CD14-positive monocyte (primary cell): Measurements from ENCODE around the gene IGDCC3. TPM values are rescaled to one million over a fixed set of nuclear protein-coding genes. Genes with fewer than 3 reads are reported as not detected.

Experiments
- DNase-seq, 3 donors: peaks; one replicate each; pipeline ENCODE4 v3.0.0-alpha.2; 2011 to 2022
- H2AFZ ChIP-seq: 2 replicates; pipeline ENCODE4 v1.6.0; 2012; ENCODE audit warnings: mild to moderate bottlenecking, low read depth, low read length, inconsistent platforms; ENCODE audit not compliant: insufficient read depth, poor library complexity, severe bottlenecking
- H3K27ac ChIP-seq, 2 donors: 1 replicate in 1 of 2; 2 replicates in 1 of 2; pipeline ENCODE4 v1.5.1; 2012 to 2013; ENCODE audit warnings: low read length in 2 of 2, control low read depth in 1 of 2, inconsistent platforms in 1 of 2, low read depth in 1 of 2, mild to moderate bottlenecking in 1 of 2
- H3K27me3 ChIP-seq, 2 donors: one replicate each; pipeline versions ENCODE4 v1.6.0 to v1.6.1; 2011 to 2013; ENCODE audit warnings: low read length in 2 of 2; ENCODE audit not compliant: control insufficient read depth in 2 of 2, insufficient read depth in 2 of 2
- H3K36me3 ChIP-seq, 2 donors: replicated peaks in 1 of 2; 1 replicate in 1 of 2; 2 replicates in 1 of 2; pipeline versions ENCODE4 v1.5.1 to v1.6.1; 2012 to 2013; ENCODE audit warnings: low read length in 2 of 2, control low read depth in 1 of 2, inconsistent platforms in 1 of 2, mild to moderate bottlenecking in 1 of 2; ENCODE audit not compliant: insufficient read depth in 2 of 2, control insufficient read depth in 1 of 2
- H3K4me1 ChIP-seq, 2 donors: 1 replicate in 1 of 2; 2 replicates in 1 of 2; pipeline versions ENCODE4 v1.5.1 to v1.6.1; 2012 to 2013; ENCODE audit warnings: low read length in 2 of 2, control low read depth in 1 of 2, inconsistent platforms in 1 of 2, mild to moderate bottlenecking in 1 of 2, moderate library complexity in 1 of 2; ENCODE audit not compliant: insufficient read depth in 2 of 2, control insufficient read depth in 1 of 2
- H3K4me2 ChIP-seq: replicated peaks from 2 replicates; pipeline ENCODE3; 2012; ENCODE audit warnings: low read length, moderate library complexity, mild to moderate bottlenecking; ENCODE audit not compliant: poor library complexity, severe bottlenecking; ENCODE audit errors: extremely low read depth
- H3K4me3 ChIP-seq, 3 experiments: fragments of 200-600 bp in 1 of 3; sonication (generic) in 1 of 3; replicated peaks in 1 of 3; 1 replicate in 2 of 3; 2 replicates in 1 of 3; pipeline ENCODE4 v1.5.1; 2011 to 2013; ENCODE audit warnings: low read length in 3 of 3, mild to moderate bottlenecking in 3 of 3, control low read depth in 2 of 3, low read depth in 2 of 3, inconsistent platforms in 1 of 3, moderate library complexity in 1 of 3
- H3K79me2 ChIP-seq: 2 replicates; pipeline ENCODE4 v1.6.0; 2012; ENCODE audit warnings: mild to moderate bottlenecking, control low read depth, inconsistent platforms, low read length, moderate library complexity; ENCODE audit not compliant: insufficient read depth
- H3K9ac ChIP-seq: 2 replicates; pipeline ENCODE4 v1.6.0; 2017; ENCODE audit warnings: low read length, mild to moderate bottlenecking; ENCODE audit not compliant: insufficient read depth, poor library complexity, severe bottlenecking
- H3K9me3 ChIP-seq, 2 donors: replicated peaks in 1 of 2; 1 replicate in 1 of 2; 2 replicates in 1 of 2; pipeline versions ENCODE4 v1.5.1 to v1.6.1; 2012 to 2013; ENCODE audit warnings: low read length in 2 of 2, control low read depth in 1 of 2; ENCODE audit not compliant: control insufficient read depth in 1 of 2, insufficient read depth in 1 of 2
- H4K20me1 ChIP-seq: 2 replicates; pipeline ENCODE4 v1.6.0; 2012; ENCODE audit warnings: mild to moderate bottlenecking, low read length, control low read depth, moderate library complexity; ENCODE audit not compliant: insufficient read depth
- H3K27ac Mint-ChIP-seq, 7 donors: one replicate each; pipeline ENCODE4 v1.8.0; 2020; ENCODE audit warnings: mild to moderate bottlenecking in 7 of 7, mixed read lengths in 7 of 7, moderate library complexity in 6 of 7, inconsistent platforms in 2 of 7
- H3K27me3 Mint-ChIP-seq, 3 donors: one replicate each; pipeline ENCODE4 v1.8.0; 2021 to 2022; ENCODE audit warnings: low read depth in 3 of 3, mild to moderate bottlenecking in 3 of 3, mixed read lengths in 3 of 3, moderate library complexity in 3 of 3, inconsistent platforms in 1 of 3
- H3K36me3 Mint-ChIP-seq, 2 donors: one replicate each; pipeline ENCODE4 v1.8.0; 2020; ENCODE audit warnings: mixed read lengths in 2 of 2, inconsistent platforms in 1 of 2, mild to moderate bottlenecking in 1 of 2
- H3K4me1 Mint-ChIP-seq: one replicate; pipeline ENCODE4 v1.8.0; 2020; ENCODE audit warnings: mild to moderate bottlenecking, mixed read lengths
- H3K4me3 Mint-ChIP-seq, 2 donors: one replicate each; pipeline ENCODE4 v1.8.0; 2020; ENCODE audit warnings: mild to moderate bottlenecking in 2 of 2, mixed read lengths in 2 of 2, moderate library complexity in 1 of 2
- H3K9me3 Mint-ChIP-seq, 7 donors: one replicate each; pipeline ENCODE4 v1.8.0; 2020 to 2022; ENCODE audit warnings: mixed read lengths in 7 of 7, mild to moderate bottlenecking in 6 of 7, moderate library complexity in 6 of 7, inconsistent platforms in 2 of 7
- CTCF ChIP-seq: fragments of 200-600 bp; IDR thresholded peaks from one replicate; pipeline ENCODE4 v1.8.0; 2022; ENCODE audit warnings: antibody characterized with exemption, mild to moderate bottlenecking
- WGBS: methylation state at CpG from one replicate; pipeline ENCODE4 v1.1.5; 2013; ENCODE audit warnings: missing lambda C conversion rate; ENCODE audit not compliant: insufficient coverage; 5-methylcytosine and 5-hydroxymethylcytosine counted together
- intact Hi-C, 2 donors: fragments of 100-400 bp; cut with micrococcal nuclease; formaldehyde crosslinking; loops; one replicate each; pipeline versions ENCODE4 v1.15.0 to v1.15.1; 2023
- polyA plus RNA-seq, 3 donors: library from polyadenylated mRNA; depleted of rRNA in 1 of 3; unstranded in 2 of 3; stranded (reverse) in 1 of 3; fragments of 300-500 nt in 2 of 3; fragments of >200 nt in 1 of 3; fragmentation: Illumina TruSeq in 2 of 3; gene quantifications; 1 replicate in 2 of 3; 2 replicates in 1 of 3; pipeline ENCODE4 v1.2.3, GENCODE V29; 2012 to 2021

IGDCC3 gene
- polyA plus RNA-seq, 3 donors = not detected

GRCh38 chr15:65404186-65404872 is 26.5 kb upstream of the IGDCC3 start:
- H3K4me1 ChIP-seq = peaks cover 0 to 3% of the 10 kb centered on the region in 2 donors
- no peaks in the 10 kb centered on the region for H4K20me1 ChIP-seq
- no peak for DNase-seq
- no peaks in the 10 kb centered on the region for H3K36me3 ChIP-seq
- H3K4me2 ChIP-seq = no peak overlapping the region
- no peak for TF ChIP-seq CTCF
- H3K27me3 Mint-ChIP-seq = peaks cover 13 to 19% (median 19%) of the 10 kb centered on the region in 3 donors
- no peak overlapping the region for H3K4me3 Mint-ChIP-seq
- no peaks in the 10 kb centered on the region for H3K79me2 ChIP-seq
- intact Hi-C loops = no loop called here
- no peaks in the 10 kb centered on the region for H3K36me3 Mint-ChIP-seq
- no peak overlapping the region for H3K27ac Mint-ChIP-seq
- H3K4me3 ChIP-seq = no peak overlapping the region
- no peaks in the 10 kb centered on the region for H3K9me3 ChIP-seq
- H3K27ac ChIP-seq = no peak overlapping the region
- WGBS = 19% methylated on average over 2 of the region's 6 CpGs
- H2AFZ ChIP-seq = no peak overlapping the region
- H3K4me1 Mint-ChIP-seq = peaks cover 5% of the 10 kb centered on the region
- H3K27me3 ChIP-seq = peaks cover under 1 to 3% of the 10 kb centered on the region in 2 donors
- H3K9ac ChIP-seq = no peak overlapping the region
- H3K9me3 Mint-ChIP-seq = no peaks in the 10 kb centered on the region

GRCh38 chr15:65402961-65403360 is 25.2 kb upstream of the IGDCC3 start:
- Histone ChIP-seq H3K9ac (no peak overlapping the region), H3K4me1 (no peaks in the 10 kb centered on the region), H2AFZ (no peak overlapping the region), H3K36me3 (no peaks in the 10 kb centered on the region), H3K27me3 (peaks cover 4 to 10% of the 10 kb centered on the region in 2 donors), H3K79me2 (no peaks in the 10 kb centered on the region), H4K20me1 (no peaks in the 10 kb centered on the region), H3K4me2 (no peak overlapping the region), H3K4me3 (no peak overlapping the region), H3K9me3 (no peaks in the 10 kb centered on the region), H3K27ac (no peak overlapping the region)
- H3K4me3 Mint-ChIP-seq = no peak overlapping the region
- peaks cover 0 to 2% (median 0%) of the 10 kb centered on the region in 7 donors for H3K9me3 Mint-ChIP-seq
- no peak for DNase-seq
- H3K4me1 Mint-ChIP-seq = no peaks in the 10 kb centered on the region
- 97% methylated on average over 2 of the region's 4 CpGs for WGBS
- no peak for TF ChIP-seq CTCF
- H3K36me3 Mint-ChIP-seq = no peaks in the 10 kb centered on the region
- H3K27ac Mint-ChIP-seq = no peak overlapping the region
- H3K27me3 Mint-ChIP-seq = peaks cover 20 to 27% (median 24%) of the 10 kb centered on the region in 3 donors
- intact Hi-C loops = no loop called here
